Left ventricle myocardium superior (tissue), 1 donor: ENCODE data around the gene STK38. TPM values are rescaled to one million over a fixed set of nuclear protein-coding genes. Genes with fewer than 3 reads are reported as not detected.
"Not testable (repeated sequence)": the region's sequence is repeated elsewhere in the genome, so short reads cannot be mapped to it uniquely, and the experiment has no call there.

Experiments used
- ATAC-seq: fragments of 200-7000 bp; cut with Tn5 transposase; one replicate; pipeline ENCODE4 v1.9.1; 2020; ENCODE audit warnings: mild to moderate bottlenecking, moderate library complexity
- DNase-seq: peaks from one replicate; pipeline ENCODE4 v3.0.0-alpha.2; 2020
- intact Hi-C: fragments of 100-400 bp; cut with micrococcal nuclease; formaldehyde crosslinking; loops from one replicate; pipeline ENCODE4 v1.11.0; 2022
- long read RNA-seq: library from polyadenylated mRNA; unstranded; transcript quantifications from one replicate; pipeline ENCODE4 v2.0.0, GENCODE V29; 2021
- total RNA-seq: library from RNA; stranded (reverse); fragmentation: NEBNext Ultra II Directional; extraction: Animal tissue kit (Norgen Biotek cat#: 25700); gene quantifications from one replicate; pipeline ENCODE4 v1.2.1, GENCODE V29; 2021
- donor health status: DM: no; HTN: yes; CAD: no; lungs with severe emphysema.

The STK38 gene
- total RNA-seq: 19.4 TPM
- long read RNA-seq, partial matches to known transcripts: 4 of 46 reads
- long read RNA-seq, other reads (novel, unspliced or antisense): 38 of 46 reads

DNA sequence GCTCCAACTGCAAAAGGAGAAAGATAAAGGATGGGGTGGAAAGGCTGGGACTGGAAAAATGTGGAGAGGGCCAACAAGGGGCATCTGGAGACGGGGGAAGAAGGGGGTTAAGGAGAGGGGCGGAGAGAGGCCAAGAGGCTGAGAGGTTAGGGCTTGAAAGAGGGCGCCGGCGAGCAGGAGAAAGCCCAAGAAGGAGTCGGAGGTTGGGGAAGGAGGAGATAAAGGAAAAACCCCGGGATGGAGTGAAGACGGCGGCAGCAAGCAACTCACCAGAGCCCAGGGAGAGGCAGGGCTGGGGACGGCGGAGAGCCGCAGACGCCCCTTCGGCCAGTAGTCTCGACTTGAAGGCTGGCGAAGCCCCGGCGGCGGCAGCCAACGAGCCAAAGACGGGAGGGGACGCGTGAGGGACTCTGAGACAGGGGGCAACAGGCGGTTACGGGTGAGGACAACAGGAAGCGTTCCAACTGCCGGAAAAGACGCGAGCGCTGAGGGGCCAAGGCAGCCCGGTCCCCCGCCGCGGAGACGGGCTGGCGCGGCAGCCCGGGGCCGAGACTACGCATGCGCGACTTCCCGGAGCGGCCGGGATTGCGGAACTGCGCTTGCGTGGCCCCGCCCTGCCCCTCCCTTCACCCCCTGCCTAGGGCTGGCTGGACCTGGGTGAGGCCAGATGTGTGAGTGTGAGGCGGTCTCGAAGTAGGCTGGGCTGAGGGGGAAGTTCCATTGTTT lies at the start of gene STK38:
Gene STK38, minus strand, starts transcription at position 560 of the 726 bp plus-strand sequence. CDS start 7,277 bp downstream, outside the sequence.
- intact Hi-C loops: loop anchor here (10.0 kb wide), 1 partner anchor 48 kb away; the partner anchor contains the start of gene SRSF3
- ATAC-seq: peak; percentile 97

DNA sequence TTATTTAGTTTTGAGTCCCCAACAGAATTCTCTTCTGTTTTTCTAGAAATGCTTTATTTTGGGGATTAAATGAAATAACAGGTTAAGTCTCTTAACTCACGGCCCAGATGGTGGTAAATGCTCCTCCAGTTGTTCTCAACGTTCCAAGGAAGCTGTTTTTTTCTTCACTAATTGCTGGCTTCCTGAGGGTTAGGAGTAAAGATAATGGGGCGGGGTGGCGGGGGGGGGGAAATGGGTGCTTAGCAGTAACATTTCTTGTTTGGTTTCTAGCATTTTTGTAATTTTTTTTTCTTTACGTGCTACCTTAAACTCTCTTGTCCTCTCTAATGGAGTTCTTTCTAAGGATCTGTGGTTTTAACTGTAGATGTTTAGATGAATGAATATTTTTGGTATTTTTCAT lies 49.1 kb upstream of the STK38 start:
- DNase-seq (no peak), ATAC-seq (no peak)
- intact Hi-C loops: loop anchor here (10.0 kb wide), 1 partner anchor 52 kb away; the partner anchor contains the start of gene STK38

More for the DNA sequence above, at the start of gene STK38:
- DNase-seq: peak; percentile 95

DNA sequence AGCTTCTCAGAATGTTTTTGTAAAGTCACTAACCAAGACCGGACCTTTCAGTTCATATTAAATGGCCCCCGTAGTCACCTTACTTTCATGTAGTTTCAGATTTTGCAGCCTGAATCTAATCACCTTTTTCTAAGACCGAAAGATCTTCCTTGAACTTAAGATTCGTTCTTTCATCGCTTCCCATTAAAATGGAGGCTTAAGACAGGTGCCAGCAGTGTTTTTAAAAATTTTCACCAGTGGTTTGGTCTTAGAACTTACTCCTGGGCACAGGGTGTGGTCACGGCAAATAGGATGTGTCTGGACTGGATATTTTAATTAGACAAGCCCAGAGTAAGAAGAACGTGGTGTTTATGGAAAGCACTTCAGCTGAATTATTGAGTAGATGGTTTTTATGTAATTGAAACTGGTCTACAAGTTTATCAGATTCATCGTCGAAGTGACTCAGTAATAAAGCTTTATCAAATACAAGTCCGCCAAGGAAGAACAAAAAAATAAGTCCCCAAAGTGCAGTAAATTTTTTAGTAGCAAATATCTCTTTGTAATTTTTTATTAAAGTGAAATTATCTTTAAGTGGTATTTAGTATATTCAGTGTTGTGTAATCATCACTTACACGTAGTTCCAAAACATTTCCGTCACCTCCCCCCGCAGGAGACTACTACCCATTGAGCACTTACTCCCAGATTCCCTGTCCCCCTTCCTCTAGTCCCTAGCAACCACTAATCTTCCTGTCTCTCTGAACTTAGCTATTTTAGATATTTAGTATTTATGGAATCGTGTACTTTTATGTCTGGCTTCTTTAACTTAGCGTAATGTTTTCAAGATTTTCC lies 47.8 kb upstream of the STK38 start:
- intact Hi-C loops: loop anchor here (10.0 kb wide), 1 partner anchor 50 kb away; the partner anchor contains the start of gene STK38
- DNase-seq: no peak
- ATAC-seq: peak; percentile 50

DNA sequence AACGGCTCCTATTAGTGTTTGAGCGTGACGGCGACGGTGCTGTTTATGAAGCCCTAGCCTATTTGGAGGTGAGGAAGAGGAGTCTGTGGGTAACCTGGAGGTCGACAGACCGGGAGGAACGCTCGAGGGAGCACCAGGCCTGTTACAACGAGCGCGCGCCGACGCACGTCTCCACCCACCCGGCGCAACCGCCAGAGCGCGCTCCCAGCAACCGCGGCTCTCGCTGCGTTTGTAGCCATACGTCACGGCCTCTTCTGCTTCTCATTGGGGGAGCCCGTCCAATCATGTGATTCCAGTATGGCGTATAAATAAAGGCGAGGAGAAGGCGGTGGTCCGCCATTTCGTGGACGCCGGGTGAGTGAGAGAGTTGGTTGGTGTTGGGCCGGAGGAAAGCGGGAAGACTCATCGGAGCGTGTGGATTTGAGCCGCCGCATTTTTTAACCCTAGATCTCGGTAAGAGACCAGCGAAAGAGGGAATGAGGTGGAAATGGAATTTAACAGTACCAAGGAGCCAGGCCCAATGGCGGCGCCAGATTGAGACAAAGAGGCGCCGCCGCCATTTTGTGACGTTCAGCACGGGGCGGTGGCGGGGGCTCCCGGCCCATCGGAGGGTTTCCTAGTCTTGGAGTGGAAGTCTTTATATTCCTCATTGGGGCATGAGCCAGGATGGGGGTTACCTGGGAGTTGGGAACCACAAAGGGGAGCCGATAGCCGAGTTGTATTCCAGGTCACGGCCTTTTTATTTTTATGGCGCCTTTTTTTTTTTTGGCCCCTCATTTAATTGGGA lies 46.9 kb upstream of the STK38 start, which contains the start of gene SRSF3:
Gene SRSF3, plus strand, starts transcription at position 334 of the 787 bp plus-strand sequence. CDS start 2,401 bp downstream, outside the sequence.
- intact Hi-C loops: loop anchor here (10.0 kb wide), 1 partner anchor 49 kb away; the partner anchor contains the start of gene STK38
- peak; percentile 97 for ATAC-seq
- DNase-seq: peak; percentile 97

DNA sequence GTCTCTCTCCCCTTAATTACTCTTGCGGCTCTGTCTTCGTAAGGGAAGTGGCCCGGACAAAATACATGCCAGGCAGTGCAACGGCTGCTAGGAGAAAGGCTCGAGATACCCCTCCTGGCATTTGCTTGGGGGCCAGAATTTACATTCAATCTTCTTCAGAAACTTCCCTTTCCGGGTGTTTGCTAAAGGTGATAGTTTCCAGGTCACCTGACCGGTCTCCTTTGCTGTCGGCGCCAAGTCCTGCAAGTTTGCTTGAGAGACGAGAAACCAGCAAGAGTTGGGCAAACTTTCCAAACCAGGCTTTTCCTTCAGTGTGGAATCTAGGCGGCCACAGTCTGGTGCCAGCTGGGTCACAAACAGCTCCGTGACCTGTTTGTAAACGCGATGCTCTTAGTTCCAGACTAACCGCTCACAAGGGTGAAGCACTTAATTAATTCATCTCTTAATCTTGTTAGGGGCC lies 46.3 kb upstream of the STK38 start:
- intact Hi-C loops: loop anchor here (10.0 kb wide), 1 partner anchor 49 kb away; the partner anchor contains the start of gene STK38

DNA sequence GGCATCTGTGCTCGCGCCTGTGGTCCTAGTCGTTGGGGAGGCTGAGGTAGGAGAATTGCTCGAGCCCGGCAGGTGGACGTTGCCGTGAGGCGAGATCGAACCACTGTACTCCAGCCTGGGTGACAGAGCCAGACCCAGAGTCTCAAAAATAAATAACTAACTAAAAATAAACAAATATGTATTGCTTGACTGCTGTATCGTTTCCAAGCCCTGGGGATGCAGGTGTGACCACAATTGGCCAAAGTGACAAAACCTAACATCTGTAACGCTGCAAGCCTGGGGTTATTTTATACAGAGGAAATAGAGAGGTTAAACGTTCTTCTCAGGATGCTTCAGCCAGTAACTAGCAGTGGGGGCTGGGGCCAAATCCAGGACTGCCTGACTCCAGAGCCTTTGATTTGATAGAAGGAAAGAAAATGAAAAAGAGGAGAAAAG lies 45.0 kb upstream of the STK38 start:
- intact Hi-C loops: loop anchor here (10.0 kb wide), 1 partner anchor 47 kb away; the partner anchor contains the start of gene STK38
- DNase-seq: no peak
- no peak for ATAC-seq

More for the DNA sequence above, 46.3 kb upstream of the STK38 start:
- peak; percentile 41 for DNase-seq
- peak; percentile 33 for ATAC-seq

DNA sequence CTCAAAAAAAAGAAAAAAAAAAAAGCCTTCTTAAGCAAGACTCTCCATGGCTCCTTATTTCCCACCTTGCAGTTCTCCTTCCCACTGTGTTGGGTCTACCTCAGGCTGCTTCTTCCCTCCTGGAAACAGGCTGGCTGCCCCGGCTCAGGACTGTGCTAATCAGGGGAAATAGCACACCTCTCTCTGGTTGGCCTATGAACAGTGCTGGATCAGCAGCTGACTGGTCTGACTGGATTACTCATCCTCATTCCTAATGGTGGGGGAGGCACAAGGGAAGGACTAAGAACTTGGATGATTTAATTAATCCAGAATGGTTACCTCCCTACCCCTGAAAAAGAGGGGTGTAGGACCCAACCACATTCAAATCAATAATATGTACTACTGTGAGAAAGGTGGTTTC lies 43.0 kb upstream of the STK38 start:
- ATAC-seq: no peak
- intact Hi-C loops: loop anchor here (10.0 kb wide), 1 partner anchor 45 kb away; the partner anchor contains the start of gene STK38
- DNase-seq: no peak

DNA sequence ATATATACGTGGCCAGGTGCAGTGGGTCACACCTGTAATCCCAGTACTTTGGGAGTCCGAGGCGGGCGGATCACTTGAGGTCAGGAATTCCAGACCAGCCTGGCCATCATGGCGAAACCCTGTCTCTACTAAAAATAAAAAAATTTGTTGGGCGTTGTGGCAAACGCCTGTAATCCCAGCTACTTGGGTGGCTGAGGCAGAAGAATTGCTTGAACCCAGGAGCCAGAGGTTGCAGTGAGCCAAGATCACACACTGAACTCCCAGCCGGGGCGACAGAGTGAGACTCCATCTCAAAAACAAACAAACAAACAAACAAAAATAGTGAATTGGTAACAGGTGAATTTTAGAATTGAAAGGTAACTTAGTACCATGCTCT lies 41.7 kb upstream of the STK38 start:
- DNase-seq, ATAC-seq, intact Hi-C loops: not testable (repeated sequence)

DNA sequence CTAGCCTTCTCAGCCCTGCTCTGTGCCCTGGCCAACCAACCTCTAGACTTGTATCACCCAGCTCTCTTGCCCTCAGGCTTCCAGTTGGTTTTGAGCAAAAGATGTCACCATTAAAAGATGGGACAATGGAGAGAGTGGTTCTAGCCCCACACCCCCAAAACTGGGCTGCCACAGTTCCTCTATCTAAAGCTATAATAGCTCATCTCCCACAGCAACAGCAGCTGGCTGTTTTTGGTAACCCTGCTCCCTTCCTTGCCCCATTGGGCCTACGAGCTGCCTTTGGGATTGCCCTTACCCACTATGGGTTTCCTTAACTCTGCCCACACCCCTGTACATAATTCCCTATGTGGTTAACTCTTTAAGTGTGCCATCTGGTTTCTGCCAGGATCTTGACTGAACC lies 39.3 kb upstream of the STK38 start:
- intact Hi-C loops: no loop called here
- ATAC-seq (no peak), DNase-seq (no peak)

DNA sequence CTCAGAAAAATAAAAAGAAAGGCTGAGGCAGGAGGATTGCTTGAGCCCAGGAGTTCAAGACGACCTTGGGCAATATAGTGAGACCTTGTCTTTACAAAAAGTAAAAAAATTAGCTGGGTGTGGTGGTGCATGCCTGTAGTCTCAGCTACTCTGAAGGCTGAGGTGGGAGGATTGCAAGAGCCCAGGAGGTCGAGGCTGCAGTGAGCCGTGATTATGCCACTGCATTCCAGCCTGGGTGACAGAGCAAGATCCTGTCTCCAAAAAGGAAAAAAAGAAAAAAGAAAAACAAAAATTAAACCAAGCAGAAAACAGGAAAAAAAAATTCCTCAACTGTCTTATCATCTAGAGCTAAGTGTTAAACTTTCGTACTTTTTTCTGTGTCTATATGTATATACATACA lies 34.4 kb upstream of the STK38 start:
- ATAC-seq: no peak
- DNase-seq: no peak
- intact Hi-C loops: no loop called here

DNA sequence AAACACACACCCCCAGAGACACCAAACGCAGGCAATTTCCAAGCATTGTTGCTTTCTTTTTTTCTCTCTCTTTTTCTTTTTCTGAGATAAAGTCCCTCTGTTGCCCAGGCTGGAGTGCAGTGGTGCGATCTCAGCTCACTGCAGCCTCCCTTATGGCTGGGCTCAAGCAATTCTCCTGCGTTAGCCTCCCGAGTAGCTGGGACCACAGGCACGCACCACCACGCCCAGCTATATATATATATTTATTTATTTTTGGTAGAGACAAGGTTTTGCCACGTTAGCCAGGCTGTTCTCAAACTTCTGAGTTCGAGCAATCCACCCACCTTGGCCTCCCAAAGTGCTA lies 32.9 kb upstream of the STK38 start:
- no peak for DNase-seq
- ATAC-seq: no peak
- intact Hi-C loops: no loop called here

DNA sequence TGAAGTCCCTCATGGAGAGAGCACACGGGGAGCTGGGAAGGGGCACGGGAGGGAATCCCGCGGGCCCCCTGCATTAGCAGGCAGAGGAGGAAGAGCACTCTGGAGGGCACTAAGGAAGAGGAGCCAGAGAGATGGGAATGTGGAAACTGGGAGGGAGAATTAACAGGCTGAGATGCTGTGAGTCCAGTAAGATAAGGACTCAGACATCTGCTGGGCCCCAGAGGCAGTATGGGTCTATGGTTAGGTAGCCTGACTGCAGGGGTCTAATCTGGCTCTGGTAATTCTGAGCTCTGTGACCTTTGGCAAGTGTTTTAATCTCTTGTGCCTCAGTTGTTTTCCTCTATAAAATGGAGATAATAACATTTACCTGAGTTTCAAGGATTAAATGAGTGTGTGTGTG lies 31.2 kb upstream of the STK38 start:
- DNase-seq (no peak), ATAC-seq (no peak)
- intact Hi-C loops: no loop called here

DNA sequence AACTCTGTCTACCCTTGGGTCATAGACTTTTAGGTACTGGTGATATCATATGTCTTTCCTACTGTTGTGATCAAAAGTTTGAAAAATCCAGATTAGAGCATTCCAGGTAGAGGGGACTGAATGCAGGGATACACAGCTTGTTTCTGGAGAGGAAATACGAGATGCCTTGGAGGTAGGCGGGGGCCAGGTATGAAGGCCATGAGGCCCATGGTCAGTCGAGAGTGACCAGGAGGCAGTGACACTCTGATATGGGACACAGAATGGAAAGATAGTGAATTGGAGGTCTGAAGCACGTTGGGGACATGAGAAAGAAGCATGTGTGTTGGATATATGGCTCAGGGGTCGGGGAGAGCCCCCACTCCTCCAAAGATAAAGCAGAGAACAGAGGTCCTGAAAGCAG lies 30.8 kb upstream of the STK38 start:
- intact Hi-C loops: no loop called here
- DNase-seq (no peak), ATAC-seq (no peak)

DNA sequence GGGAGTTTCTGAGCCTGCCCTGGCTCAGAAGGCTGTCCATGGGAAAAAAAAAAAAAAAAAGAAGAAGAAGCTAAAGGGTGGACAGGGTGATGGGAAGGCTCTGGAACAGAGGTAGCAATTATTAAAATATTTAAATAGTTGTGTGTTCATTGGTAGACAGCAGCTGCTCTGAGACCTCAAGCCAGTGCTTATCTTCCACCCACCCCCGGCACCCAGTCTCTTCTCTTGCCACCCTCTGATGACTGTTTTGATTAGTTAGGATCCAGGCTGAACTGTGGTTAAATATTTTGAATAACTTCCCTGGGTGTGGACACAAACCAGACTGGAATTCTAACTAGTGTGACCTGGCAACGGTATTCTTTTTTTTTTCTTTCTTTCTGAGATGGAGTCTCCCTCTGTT lies 30.0 kb upstream of the STK38 start:
- intact Hi-C loops: no loop called here
- no peak for DNase-seq
- no peak for ATAC-seq

DNA sequence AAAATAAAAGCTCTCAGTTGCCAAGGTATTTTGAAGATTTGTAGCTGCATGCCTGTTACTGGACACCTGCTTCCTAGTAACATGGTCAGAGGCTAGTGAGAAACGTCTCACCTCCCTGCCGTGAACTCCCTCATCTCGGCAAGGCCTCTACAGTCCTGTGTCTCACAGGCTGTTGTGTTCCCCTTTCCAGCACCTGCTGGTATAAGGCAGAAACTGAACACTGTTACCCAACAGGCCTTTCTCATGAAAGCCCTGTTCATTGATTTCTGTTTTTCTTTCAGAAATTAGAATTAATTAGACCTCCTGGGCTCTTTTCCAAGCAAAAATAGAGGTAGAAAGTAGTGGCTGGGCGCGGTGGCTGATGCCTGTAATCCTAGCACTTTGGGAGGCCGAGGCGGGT lies 29.3 kb upstream of the STK38 start:
- ATAC-seq: no peak
- intact Hi-C loops: no loop called here
- no peak for DNase-seq

DNA sequence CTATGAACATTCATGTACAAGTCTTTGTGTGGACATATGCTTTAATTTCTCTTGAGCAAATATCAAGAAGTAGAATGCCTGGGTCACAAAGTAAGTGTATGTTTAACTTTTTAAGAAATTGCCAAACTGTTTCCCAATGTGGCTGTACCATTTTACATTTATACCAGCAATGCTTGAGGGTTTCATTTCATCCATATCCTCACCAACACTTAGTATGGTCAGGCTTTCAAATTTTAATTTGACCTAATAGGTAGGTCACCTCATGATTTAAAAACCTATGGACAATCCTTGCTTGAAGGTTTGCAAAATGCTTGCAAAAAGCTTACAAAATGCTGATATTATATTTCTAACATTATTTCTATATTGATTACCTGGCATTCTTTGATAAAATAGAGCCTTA lies 27.4 kb upstream of the STK38 start:
- ATAC-seq: no peak
- intact Hi-C loops: no loop called here
- DNase-seq: no peak

DNA sequence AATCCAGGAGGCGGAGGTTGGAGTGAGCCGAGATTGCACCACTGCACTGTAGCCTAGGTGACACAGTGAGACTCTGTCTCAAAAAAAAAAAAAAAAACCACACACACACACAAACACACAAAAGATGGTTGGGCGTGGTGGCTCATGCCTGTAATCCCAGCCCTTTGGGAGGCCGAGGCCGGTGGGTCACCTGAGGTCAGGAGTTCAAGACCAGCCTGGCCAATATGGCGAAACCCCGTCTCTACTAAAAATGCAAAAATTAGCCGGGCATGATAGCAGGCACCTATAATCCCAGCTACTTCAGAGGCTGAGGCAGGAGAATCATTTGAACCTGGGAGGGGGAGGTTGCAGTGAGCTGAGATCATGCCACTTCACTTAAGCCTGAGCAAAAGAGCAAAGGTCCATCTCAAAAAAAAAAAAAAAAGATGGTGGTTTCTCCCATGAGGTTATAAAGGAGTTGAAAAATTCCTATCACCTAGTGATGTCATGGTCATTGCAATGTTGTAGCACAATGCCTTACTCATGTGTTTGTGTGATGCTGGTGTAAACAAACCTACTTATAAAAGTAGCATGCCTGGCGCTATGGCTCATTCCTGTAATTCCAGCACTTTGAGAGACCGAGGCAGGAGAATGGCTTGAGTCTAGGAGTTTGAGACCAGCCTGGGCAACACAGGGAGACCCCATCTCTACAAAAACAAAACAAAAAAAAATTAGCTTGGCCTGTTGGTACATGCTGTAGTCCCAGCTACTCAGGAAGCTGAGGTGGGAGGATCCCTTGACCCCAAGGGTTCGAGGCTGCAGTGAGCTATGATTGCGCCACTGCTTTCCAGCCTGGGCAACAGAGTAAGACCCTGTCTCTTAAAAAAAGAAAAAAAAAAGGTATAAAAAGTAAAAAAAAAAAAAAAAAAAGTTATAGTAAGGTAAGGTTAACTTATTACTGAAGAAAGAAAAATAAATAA lies 25.4 kb upstream of the STK38 start:
- intact Hi-C loops, DNase-seq, ATAC-seq: not testable (repeated sequence)
